ENCODE measurements around the gene HSP90AB1. TPM values are rescaled to one million over a fixed set of nuclear protein-coding genes. Genes with fewer than 3 reads are reported as not detected.

The HSP90AB1 gene
- polyA plus RNA-seq, 3 donors = 1,185 to 1,258 (median 1,228) TPM

DNA sequence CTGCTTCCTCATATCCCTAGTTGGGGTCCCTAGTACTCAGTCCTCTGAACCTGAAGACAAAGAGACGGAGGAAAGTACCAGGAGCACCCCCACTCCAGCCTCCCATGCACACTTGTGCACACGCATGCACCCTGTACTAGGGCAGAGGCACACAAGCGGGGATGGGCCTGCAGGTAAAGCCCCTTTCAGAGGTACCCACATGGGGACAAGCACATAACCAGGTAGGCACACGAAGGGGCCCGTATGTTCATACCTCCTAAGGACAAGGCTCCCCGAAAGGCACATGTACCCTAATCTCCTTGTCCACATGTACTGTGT is 24.5 kb downstream of the HSP90AB1 start:
- no peak for DNase-seq (ENCODE audit: extremely low read depth in 1 of 11, low read depth in 9 of 11, low spot score in 4 of 11)

DNA sequence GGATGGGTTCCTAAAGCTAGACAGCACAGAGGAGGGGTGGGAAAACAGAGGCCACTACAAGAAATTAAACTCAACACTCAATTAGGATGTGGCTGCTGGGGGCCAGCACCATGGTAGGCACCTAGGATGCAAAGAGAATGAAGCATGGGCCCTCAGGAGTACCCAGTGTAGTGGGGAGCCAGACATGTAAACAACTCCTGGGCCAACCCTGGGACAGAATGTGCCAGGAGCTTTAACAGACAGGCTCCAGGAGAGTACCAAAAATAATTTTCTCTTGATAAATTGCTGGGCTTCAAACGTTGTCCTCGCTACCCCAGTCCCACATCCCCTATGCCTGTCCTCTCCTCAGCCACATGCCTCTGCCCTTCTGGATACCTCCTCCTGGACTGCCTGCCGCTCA is 25.0 kb downstream of the HSP90AB1 start:
- DNase-seq (ENCODE audit: extremely low read depth in 1 of 11, low read depth in 9 of 11, low spot score in 4 of 11) = no peak

- DNase-seq (ENCODE audit: extremely low read depth in 1 of 11, low read depth in 9 of 11, low spot score in 4 of 11) = no peak
Observed at GRCh38 chr6:44272529-44272928, 25.6 kb downstream of the HSP90AB1 start.

DNA sequence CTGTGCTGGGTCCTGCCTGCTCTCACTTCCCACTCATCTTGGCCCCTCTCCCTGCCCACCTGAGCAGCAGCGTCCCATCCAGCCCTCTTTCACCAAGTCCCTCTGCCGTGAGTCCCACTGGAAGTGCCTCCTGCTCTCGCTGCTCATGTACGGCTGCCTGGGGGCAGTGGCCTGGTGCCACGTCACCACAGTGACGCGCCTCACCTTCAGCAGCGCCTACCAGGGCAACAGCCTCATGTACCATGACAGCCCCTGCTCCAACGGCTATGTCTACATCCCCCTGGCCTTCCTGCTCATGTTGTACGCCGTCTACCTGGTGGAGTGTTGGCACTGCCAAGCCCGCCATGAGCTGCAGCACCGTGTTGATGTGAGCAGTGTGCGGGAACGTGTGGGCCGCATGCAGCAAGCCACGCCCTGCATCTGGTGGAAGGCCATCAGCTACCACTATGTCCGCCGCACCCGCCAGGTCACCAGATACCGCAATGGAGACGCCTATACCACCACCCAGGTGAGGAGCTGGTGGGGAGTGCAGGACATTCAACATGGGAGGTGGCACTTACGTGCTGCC is 26.2 kb downstream of the HSP90AB1 start:
- DNase-seq (ENCODE audit: extremely low read depth in 1 of 11, low read depth in 9 of 11, low spot score in 4 of 11) = no peak

- no peak for DNase-seq (ENCODE audit: extremely low read depth in 1 of 11, low read depth in 9 of 11, low spot score in 4 of 11)
Observed at GRCh38 chr6:44273617-44274016, 26.7 kb downstream of the HSP90AB1 start.

DNA sequence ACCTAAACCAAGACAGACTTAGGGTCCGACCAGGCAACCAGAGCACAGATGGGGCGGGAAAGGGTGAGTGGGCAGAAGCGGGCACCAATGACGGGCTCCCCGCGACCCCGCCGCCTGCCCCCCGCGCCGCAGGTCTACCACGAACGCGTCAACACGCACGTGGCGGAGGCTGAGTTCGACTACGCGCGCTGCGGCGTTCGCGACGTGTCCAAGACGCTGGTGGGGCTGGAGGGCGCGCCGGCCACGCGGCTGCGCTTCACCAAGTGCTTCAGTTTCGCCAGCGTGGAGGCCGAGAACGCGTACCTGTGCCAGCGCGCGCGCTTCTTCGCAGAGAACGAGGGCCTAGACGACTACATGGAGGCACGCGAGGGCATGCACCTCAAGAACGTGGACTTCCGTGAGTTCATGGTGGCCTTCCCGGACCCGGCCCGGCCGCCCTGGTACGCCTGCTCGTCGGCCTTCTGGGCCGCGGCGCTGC is 28.4 kb downstream of the HSP90AB1 start:
- DNase-seq (ENCODE audit: extremely low read depth in 1 of 11, low read depth in 9 of 11, low spot score in 4 of 11) = no peak

DNA sequence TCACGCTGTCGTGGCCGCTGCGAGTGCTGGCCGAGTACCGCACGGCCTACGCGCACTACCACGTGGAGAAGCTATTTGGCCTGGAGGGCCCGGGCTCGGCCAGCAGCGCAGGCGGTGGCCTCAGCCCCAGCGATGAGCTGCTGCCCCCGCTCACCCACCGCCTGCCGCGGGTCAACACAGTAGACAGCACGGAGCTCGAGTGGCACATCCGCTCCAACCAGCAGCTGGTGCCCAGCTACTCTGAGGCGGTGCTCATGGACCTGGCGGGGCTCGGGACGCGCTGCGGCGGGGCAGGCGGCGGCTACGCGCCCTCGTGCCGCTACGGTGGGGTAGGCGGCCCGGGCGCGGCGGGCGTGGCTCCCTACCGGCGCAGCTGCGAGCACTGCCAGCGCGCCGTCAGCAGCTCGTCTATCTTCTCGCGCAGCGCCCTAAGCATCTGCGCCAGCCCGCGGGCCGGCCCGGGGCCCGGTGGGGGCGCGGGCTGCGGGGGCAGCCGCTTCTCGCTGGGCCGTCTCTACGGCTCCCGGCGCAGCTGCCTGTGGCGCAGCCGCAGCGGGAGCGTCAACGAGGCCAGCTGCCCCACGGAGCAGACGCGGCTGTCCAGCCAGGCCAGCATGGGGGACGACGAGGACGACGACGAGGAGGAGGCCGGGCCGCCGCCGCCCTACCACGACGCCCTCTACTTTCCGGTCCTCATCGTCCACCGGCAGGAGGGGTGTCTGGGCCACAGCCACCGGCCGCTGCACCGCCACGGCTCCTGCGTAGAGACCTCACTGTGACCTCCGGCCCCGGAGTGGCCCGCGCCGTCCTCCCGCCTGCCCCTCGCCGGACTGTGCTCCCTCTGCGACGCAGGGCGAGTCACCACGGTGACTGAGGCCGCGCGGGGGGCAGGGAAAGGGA is 29.1 kb downstream of the HSP90AB1 start:
- no peak for DNase-seq (ENCODE audit: extremely low read depth in 1 of 11, low read depth in 9 of 11, low spot score in 4 of 11)

- DNase-seq (ENCODE audit: extremely low read depth in 1 of 11, low read depth in 9 of 11, low spot score in 4 of 11) = no peak
Observed at GRCh38 chr6:44276667-44277640, 30.1 kb downstream of the HSP90AB1 start.

DNA sequence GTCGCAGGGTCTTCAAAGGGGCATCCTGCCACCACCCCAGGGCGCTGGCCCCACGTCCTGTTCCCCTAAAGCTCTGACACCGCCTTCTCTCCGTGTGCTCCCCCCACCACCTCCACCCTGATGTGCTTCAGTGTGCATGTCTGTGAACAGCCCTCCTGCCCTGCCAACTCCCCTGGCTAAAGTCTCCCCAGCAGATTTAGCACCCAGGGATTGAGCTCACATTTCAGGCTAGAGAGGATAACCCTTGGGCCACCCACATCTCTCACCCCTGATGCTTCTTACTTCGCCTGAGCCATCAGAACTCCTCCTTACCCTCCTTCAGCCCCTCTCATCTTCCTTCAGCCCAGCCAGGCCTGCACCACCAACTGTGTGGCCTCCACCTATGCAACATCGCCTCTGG is 30.9 kb downstream of the HSP90AB1 start:
- DNase-seq (ENCODE audit: extremely low read depth in 1 of 11, low read depth in 9 of 11, low spot score in 4 of 11) = no peak

DNA sequence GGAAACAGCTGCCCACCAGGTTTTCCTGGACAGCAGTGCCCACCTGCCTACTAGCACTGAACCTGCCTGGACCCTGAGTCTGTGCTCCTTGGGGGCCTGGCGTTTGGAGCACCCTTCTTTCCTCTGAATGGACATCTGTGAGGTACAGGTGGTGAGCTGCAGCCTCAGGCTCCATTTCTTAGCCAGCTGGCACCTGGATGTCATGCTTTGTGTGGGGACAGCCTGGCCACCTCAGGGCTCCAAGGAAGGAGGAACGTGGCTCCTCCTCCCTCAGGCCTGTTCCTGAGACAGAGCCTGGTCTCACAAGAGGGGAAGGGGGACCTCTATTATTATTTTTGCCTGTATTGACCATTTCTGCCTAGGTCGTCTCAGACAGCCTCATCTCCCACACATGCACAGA is 31.4 kb downstream of the HSP90AB1 start:
- DNase-seq (ENCODE audit: extremely low read depth in 1 of 11, low read depth in 9 of 11, low spot score in 4 of 11) = no peak

DNA sequence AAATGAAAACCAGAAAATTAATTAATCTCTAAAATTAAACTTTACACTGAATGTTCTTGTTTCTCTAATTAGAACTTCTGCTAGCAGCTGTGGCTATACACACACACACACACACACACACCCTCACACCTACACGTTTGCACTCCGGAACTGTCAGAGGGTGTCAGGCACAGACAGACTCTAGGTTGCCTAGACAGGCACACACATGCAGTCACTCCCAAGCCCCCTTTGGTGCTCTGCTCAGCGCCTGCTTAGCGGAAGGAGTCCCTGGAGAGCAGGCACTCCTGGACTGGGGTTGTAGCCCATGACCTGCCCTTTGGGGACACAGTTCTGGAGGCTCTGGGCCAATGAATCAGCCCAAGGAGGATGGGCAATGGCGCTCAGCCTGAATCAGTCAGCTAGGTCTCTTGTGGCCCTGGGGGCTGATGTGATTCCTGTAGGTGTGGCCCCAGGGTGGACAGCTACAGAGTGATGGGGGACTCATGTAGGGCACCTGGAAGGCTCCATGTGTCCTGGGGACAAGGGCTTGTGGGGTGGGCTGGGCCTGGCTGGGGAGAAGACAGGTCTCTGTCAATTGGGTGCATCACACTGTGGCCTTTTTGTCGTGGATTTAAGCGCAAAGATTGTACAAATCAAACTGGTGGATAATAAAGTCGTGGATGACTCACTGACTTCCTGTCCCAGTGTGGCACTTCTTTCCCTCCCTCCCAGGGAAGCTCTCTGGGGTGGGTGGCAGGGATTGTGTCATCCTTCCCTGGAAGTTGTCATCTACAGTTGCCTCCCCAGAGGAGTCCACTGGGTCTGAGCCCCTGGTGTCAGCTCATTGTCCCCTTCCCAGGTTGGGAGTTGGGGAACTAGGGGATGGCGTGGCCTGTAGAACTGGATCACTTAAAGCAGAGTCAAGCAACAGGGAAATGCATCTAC is 32.1 kb downstream of the HSP90AB1 start:
- no peak for DNase-seq (ENCODE audit: extremely low read depth in 1 of 11, low read depth in 9 of 11, low spot score in 4 of 11)

GRCh38 chr6:44284121-44284520 is 37.2 kb downstream of the HSP90AB1 start:
- DNase-seq (ENCODE audit: extremely low read depth in 1 of 11, low read depth in 9 of 11, low spot score in 4 of 11) = no peak

GRCh38 chr6:44284867-44285266 is 38.0 kb downstream of the HSP90AB1 start:
- DNase-seq (ENCODE audit: extremely low read depth in 1 of 11, low read depth in 9 of 11, low spot score in 4 of 11) = no peak

DNA sequence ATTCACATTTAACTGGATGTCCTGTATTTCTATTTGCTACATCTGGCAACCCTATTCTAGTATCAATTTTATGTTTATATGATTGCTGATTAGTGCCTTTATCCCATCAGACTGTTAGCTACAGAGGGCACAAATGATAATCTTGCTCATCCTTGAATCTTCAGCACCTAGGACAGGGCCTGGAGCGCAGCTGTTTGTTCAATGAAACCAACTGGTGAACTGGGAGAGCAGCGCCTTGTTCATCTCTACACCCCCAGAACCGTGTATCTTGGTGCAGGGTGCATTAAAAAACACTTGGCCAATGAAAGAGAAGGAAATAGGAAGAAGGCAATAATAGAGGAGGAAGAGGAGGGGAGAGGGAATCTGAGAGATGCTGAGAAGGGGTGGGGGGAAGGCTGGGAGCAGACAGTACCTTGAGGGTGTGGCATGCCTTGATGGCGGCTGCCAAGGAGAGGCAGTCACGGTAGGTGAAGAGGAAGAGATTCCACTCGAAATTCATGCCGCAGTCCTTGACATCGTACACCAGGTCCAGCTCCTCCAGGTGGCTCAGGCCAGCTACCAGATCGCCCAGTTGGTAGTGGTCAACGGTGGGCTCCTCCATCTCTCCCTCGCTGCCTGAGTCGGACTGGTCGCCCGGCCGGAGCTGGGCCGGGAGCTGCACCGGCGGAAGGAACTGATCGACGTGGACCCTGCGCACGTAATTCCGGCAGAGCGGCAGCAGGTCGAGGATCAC is 38.8 kb downstream of the HSP90AB1 start:
- DNase-seq (ENCODE audit: extremely low read depth in 1 of 11, low read depth in 9 of 11, low spot score in 4 of 11) = no peak

GRCh38 chr6:44286285-44286565 is 39.3 kb downstream of the HSP90AB1 start:
- no peak for DNase-seq (ENCODE audit: extremely low read depth in 1 of 11, low read depth in 9 of 11, low spot score in 4 of 11)

DNA sequence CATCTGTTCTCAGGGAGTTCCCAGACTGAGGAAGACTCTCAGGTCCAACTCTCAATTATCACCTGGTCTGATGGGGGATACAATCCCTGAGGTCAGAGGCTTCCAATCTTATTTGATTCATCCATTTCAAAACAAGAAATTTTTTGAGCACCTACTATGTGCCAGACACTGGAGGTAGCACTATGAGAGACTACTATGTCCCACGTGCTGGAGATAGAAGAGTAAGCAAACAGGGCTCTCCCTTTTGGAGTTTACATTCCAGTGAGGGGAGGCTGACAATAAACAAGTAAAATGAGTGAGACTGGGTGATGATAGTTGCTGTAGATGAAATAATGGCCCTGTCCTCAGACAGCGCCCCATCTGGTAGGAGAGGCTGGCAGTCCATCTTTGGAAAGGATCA is 39.8 kb downstream of the HSP90AB1 start:
- no peak for DNase-seq (ENCODE audit: extremely low read depth in 1 of 11, low read depth in 9 of 11, low spot score in 4 of 11)

- no peak for DNase-seq (ENCODE audit: extremely low read depth in 1 of 11, low read depth in 9 of 11, low spot score in 4 of 11)
Observed at GRCh38 chr6:44289726-44290260, 42.9 kb downstream of the HSP90AB1 start.

DNA sequence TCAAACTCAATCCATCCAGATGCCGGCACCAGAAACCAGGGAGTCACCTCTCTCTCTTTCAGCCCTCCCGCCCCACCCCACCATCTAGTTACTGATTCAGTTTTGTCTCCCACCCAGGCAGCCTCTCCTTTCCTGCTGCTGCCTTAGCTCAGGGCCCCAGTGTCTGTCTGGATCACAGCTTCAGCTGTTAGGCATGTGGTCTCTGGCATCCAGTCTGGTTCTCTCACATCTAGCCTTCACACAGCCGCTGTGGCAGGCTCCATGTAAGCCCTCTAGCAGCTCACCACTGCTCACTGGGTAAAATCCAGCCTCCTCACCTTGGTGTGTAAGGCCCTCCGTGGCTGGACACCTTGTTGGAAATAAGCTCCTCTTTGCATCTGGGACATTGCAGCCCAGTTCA is 44.9 kb downstream of the HSP90AB1 start:
- DNase-seq (ENCODE audit: extremely low read depth in 1 of 11, low read depth in 9 of 11, low spot score in 4 of 11) = no peak
